GM18511 (cell line): ENCODE results near the gene PCBD2.
"Not testable (repeated sequence)": the region's sequence is repeated elsewhere in the genome, so short reads cannot be mapped to it uniquely, and the experiment has no call there.

ENCODE experiments used
- ATAC-seq: cut with Tn5 transposase; IDR thresholded peaks from one replicate; pipeline ENCODE4 v1.9.1; 2021; ENCODE audit warnings: mild to moderate bottlenecking, moderate library complexity; ENCODE audit not compliant: unreplicated experiment

The PCBD2 gene

GRCh38 chr5:134905246-134905996, 490 bp downstream of the PCBD2 start:
- ATAC-seq: peak; percentile 30

GRCh38 chr5:134906811-134907210, 1.9 kb downstream of the PCBD2 start:
- ATAC-seq: no peak

- not testable (repeated sequence) for ATAC-seq
Observed at GRCh38 chr5:134910752-134911151, 5.8 kb downstream of the PCBD2 start.

- no peak for ATAC-seq
Observed at GRCh38 chr5:134911285-134912206, 6.6 kb downstream of the PCBD2 start.

- no peak for ATAC-seq
Observed at GRCh38 chr5:134913254-134913653, 8.3 kb downstream of the PCBD2 start.

GRCh38 chr5:134913795-134914194, 8.9 kb downstream of the PCBD2 start:
- no peak for ATAC-seq

- no peak for ATAC-seq
Observed at GRCh38 chr5:134917070-134917815, 12.3 kb downstream of the PCBD2 start.

GRCh38 chr5:134918861-134919260, 13.9 kb downstream of the PCBD2 start:
- no peak for ATAC-seq

- ATAC-seq: no peak
Observed at GRCh38 chr5:134920848-134921575, 16.1 kb downstream of the PCBD2 start.

GRCh38 chr5:134932508-134932907, 27.6 kb downstream of the PCBD2 start:
- no peak for ATAC-seq

- no peak for ATAC-seq
Observed at GRCh38 chr5:134934202-134934601, 29.3 kb downstream of the PCBD2 start.

- ATAC-seq: no peak
Observed at GRCh38 chr5:134935711-134936602, 31.0 kb downstream of the PCBD2 start.

- no peak for ATAC-seq
Observed at GRCh38 chr5:134937526-134937925, 32.6 kb downstream of the PCBD2 start.

GRCh38 chr5:134938030-134938429, 33.1 kb downstream of the PCBD2 start:
- no peak for ATAC-seq

GRCh38 chr5:134939500-134939899, 34.6 kb downstream of the PCBD2 start:
- ATAC-seq: no peak

- ATAC-seq: no peak
Observed at GRCh38 chr5:134943547-134943946, 38.6 kb downstream of the PCBD2 start.

GRCh38 chr5:134944630-134945029, 39.7 kb downstream of the PCBD2 start:
- no peak for ATAC-seq

GRCh38 chr5:134945041-134945440, 40.1 kb downstream of the PCBD2 start:
- no peak for ATAC-seq

- no peak for ATAC-seq
Observed at GRCh38 chr5:134948911-134949310, 44.0 kb downstream of the PCBD2 start.

- ATAC-seq: no peak
Observed at GRCh38 chr5:134949316-134949715, 44.4 kb downstream of the PCBD2 start.
